Ammon's horn (tissue), 1 donor: ENCODE results near the gene CCL4.

Experiments
- DNase-seq: peaks from one replicate; pipeline ENCODE4 v3.0.0-alpha.2; 2016; ENCODE audit warnings: low spot score

CCL4 gene

GRCh38 chr17:36144981-36145729 lies 41.5 kb downstream of the CCL4 start:
- DNase-seq, result no peak

GRCh38 chr17:36147601-36148000 lies 44.0 kb downstream of the CCL4 start:
- DNase-seq, result no peak

- peak; percentile 84 for DNase-seq
These were observed 45.1 kb downstream of the CCL4 start for GRCh38 chr17:36148559-36149295.

GRCh38 chr17:36149296-36149820 lies 45.7 kb downstream of the CCL4 start:
- DNase-seq, result peak; percentile 27

- DNase-seq, result no peak
These were observed 48.4 kb downstream of the CCL4 start for GRCh38 chr17:36151891-36152638.

GRCh38 chr17:36152639-36153120 lies 49.1 kb downstream of the CCL4 start:
- DNase-seq, result peak; percentile 24

- DNase-seq, result no peak
These were observed 50.4 kb downstream of the CCL4 start for GRCh38 chr17:36153895-36154610.
